Muscle of leg (tissue), 16 donors: ENCODE results near the gene INSYN2B. TPM values are rescaled to one million over a fixed set of nuclear protein-coding genes. Genes with fewer than 3 reads are reported as not detected.

Experiments
- DNase-seq: peaks from one replicate; pipeline ENCODE4 v3.0.0; 2013
- H3K27ac ChIP-seq: one replicate; pipeline ENCODE4 v1.5.1; 2013; ENCODE audit warnings: mild to moderate bottlenecking, low read length, control low read depth
- H3K27me3 ChIP-seq: one replicate; pipeline ENCODE4 v1.6.1; 2013; ENCODE audit warnings: low read length; ENCODE audit not compliant: control insufficient read depth, insufficient read depth
- H3K36me3 ChIP-seq: one replicate; pipeline ENCODE4 v1.6.1; 2013; ENCODE audit warnings: low read length; ENCODE audit not compliant: control insufficient read depth, insufficient read depth
- H3K4me1 ChIP-seq: one replicate; pipeline ENCODE4 v1.6.1; 2013; ENCODE audit warnings: low read length; ENCODE audit not compliant: control insufficient read depth, insufficient read depth
- H3K4me3 ChIP-seq: one replicate; pipeline ENCODE4 v1.5.1; 2013; ENCODE audit warnings: low read length, control low read depth
- H3K9me3 ChIP-seq: replicated peaks from 2 replicates; pipeline ENCODE4 v1.6.1; 2013; ENCODE audit warnings: low read depth, low read length; ENCODE audit not compliant: control insufficient read depth
- WGBS: methylation state at CpG from one replicate; pipeline ENCODE4 v1.1.5; 2013; ENCODE audit warnings: missing lambda C conversion rate; ENCODE audit not compliant: insufficient coverage; 5-methylcytosine and 5-hydroxymethylcytosine counted together
- long read RNA-seq, 11 donors: transcript quantifications; one replicate each; lab custom pipeline, GENCODE V29; 2026
- polyA plus RNA-seq, 8 donors: library from polyadenylated mRNA; unstranded; fragments of 120-200 nt; gene quantifications; one replicate each; pipeline versions ENCODE4 v1.2.1 to v1.2.3, GENCODE V29; 2013; ENCODE audit warnings: inconsistent platforms in 1 of 8, low replicate concordance in 1 of 8; ENCODE audit not compliant: insufficient read length in 8 of 8, insufficient read depth in 1 of 8
- total RNA-seq: library from RNA; stranded (reverse); fragments of 120-200 nt; gene quantifications from one replicate; pipeline ENCODE4 v1.2.4, GENCODE V29; 2013

INSYN2B gene
- total RNA-seq (0.04 TPM), polyA plus RNA-seq (under 1 TPM; 0.17 to 0.46 (median 0.29) TPM)
- long read RNA-seq, donor 1, result 0 reads
- long read RNA-seq, donor 2, result 0 reads
- long read RNA-seq, donor 3, result 0 reads
- long read RNA-seq, donor 4, result 0 reads
- long read RNA-seq, donor 5, result 0 reads
- long read RNA-seq, donor 6, result 0 reads
- long read RNA-seq, donor 7, result 0 reads
- long read RNA-seq, donor 8, result 0 reads
- long read RNA-seq, donor 9, result 0 reads
- long read RNA-seq, donor 10, result 0 reads
- long read RNA-seq, donor 11, result 0 reads

DNA sequence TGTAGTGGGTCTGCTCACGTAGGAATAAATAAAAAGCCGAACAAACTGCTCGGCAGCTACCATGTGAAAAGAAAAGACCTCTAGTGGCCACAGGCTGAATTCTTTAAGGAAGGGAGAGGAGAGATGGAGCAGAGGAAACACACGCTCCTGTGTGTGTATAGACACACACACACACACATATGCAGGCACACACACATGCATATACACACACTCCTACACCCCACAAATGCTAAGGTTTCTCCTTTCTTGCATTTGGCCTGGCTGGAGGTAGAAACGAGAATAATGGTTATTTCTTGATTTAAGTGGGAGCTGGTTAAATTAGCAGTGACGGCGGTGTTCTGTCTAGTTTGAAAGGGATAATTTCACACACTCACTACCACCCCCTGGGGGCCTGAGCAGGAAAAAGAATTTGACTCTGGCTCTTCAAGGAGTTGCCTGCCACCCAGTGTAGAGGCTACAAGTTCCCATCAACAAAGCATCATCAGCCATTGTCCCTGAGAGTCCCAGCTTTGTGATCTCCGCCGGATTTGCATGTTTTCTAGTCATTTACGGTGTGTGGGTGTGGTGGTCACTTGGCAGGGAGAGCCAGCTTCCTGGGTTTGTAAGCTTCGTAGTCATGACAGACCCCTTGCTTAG, at the start of gene INSYN2B:
Gene INSYN2B, minus strand, starts transcription at position 78 of the 636 bp plus-strand sequence. CDS start 96,597 bp downstream, outside the sequence.
- DNase-seq, result peak; percentile 89
- 50% methylated on average over 2 of the region's 11 CpGs for WGBS
- Histone ChIP-seq H3K4me3 (peak within 1 kb of the TSS; percentile 3), H3K4me1 (peaks cover 3% of the 10 kb centered on the region), H3K36me3 (no peaks in the 10 kb centered on the region), H3K27ac (no peak within 1 kb of the TSS), H3K27me3 (peaks cover 7% of the 10 kb centered on the region), H3K9me3 (no peaks in the 10 kb centered on the region)

DNA sequence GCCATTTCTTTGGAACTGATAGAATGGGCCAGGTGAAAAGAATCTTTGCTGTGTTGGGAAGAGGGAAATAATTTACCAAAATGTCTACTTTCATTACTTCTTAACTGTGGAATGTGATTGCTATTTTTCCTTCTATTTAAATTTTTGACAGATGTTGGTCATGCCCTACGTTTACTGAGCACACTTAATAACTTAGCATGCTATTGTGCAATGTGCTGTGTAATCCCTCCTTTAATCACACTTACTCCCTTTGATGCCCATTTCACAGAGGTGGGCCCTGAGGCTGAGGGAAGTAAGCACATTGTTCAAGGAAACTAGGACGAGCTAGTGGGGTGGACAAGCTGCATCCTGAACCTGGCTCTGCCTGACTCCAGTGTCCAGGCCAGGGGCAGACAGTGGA, 47.8 kb upstream of the INSYN2B start:
- Histone ChIP-seq H3K27ac (no peak overlapping the region), H3K4me1 (no peaks in the 10 kb centered on the region), H3K9me3 (no peaks in the 10 kb centered on the region), H3K4me3 (no peak overlapping the region), H3K27me3 (no peaks in the 10 kb centered on the region), H3K36me3 (no peaks in the 10 kb centered on the region)
- DNase-seq, result no peak
- 100% methylated on average over 1 of the region's 2 CpGs for WGBS

DNA sequence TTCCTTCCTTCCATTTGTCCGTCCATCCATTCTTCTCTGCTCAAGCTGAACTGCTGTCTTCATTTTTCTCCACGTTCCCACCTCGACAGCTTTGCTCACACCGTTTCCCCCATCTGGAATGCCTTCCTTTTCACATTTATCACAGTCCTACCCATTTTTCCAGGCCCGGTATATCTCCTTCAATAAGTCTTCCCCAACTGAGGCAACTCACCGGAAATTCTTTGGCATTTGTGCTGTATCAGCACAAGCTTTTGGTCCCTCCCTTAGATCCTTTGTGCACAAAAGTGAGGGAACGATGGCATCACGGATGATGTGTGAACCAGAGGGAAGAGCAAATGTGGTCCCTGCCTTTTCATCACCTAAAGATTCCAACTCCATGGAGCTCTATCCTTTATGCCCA, 45.6 kb upstream of the INSYN2B start:
- no peaks in the 10 kb centered on the region for H3K27me3 ChIP-seq
- WGBS, result 83% methylated on average over 8 of the region's 8 CpGs
- no peaks in the 10 kb centered on the region for H3K4me1 ChIP-seq
- H3K36me3 ChIP-seq, result no peaks in the 10 kb centered on the region
- H3K4me3 ChIP-seq, result no peak overlapping the region
- no peak overlapping the region for H3K27ac ChIP-seq
- H3K9me3 ChIP-seq, result no peaks in the 10 kb centered on the region
- DNase-seq, result no peak

DNA sequence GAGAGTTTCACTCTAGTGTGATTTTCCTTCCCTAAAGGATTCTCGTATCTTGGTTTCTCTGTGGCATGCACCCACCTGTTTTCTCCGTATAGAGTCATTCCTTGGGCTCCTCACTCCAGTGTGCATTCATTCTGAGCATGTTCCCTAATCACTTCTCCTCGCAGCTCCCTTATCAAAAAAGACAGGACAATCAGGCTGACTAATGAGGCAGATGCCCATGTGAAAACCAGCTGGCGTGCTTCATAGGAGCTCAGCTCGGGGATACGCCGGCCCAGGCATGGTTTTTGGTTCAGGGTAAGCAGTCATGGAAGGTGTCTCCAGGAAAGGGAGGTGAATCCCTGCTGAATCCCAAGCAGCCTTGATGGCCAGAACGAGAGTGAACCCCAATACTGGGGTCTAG, 41.2 kb upstream of the INSYN2B start:
- H3K9me3 ChIP-seq, result no peaks in the 10 kb centered on the region
- H3K27ac ChIP-seq, result no peak overlapping the region
- no peaks in the 10 kb centered on the region for H3K4me1 ChIP-seq
- H3K4me3 ChIP-seq, result no peak overlapping the region
- 73% methylated on average over 7 of the region's 8 CpGs for WGBS
- H3K36me3 ChIP-seq, result no peaks in the 10 kb centered on the region
- H3K27me3 ChIP-seq, result peaks cover 3% of the 10 kb centered on the region
- DNase-seq, result no peak

DNA sequence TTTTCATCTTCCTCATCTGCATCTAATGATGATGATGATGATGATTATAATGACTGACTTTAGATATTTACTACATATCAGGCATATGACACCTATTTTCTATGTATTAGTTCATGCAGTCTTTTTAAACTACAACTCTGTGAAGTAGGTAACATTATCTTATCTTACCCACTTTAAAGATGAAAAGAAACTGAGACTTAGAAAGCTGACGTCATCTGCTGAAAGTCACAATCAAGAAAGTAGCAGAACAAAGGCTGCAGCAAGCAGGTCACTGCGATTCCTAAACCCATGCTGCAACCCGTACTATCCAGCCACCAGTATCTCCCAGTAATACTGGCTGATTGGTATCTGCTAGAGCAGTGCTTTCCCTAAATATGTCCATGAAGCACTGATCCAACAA, 40.1 kb upstream of the INSYN2B start:
- Histone ChIP-seq H3K27me3 (peaks cover 3% of the 10 kb centered on the region), H3K4me3 (no peak overlapping the region), H3K9me3 (no peaks in the 10 kb centered on the region), H3K36me3 (no peaks in the 10 kb centered on the region), H3K27ac (no peak overlapping the region), H3K4me1 (no peaks in the 10 kb centered on the region)
- no CpG with 5 or more reads among the region's 3 CpGs for WGBS
- DNase-seq, result no peak

DNA sequence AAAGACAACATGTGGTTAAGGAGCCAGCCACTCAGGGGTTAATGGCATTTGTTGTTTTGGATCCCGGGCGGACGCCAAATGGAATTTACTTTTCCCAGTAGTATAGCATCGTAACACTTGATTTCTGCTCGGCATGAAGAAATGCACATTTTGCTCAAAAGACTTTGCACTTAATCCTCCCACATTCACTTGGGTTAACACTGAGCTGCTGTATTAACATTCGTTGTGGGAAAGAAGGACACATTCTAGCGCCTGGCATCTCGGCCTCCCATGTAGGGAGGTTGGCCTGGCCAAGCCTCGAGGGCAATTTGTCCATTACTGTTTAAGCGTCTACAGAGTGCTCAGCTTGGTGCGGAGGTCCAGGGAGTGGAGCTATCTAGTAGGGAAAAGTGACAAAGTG, 32.3 kb upstream of the INSYN2B start:
- no peaks in the 10 kb centered on the region for H3K9me3 ChIP-seq
- peaks cover 2% of the 10 kb centered on the region for H3K4me1 ChIP-seq
- peaks cover 5% of the 10 kb centered on the region for H3K27me3 ChIP-seq
- H3K27ac ChIP-seq, result no peak overlapping the region
- DNase-seq, result no peak
- WGBS, result 32% methylated on average over 9 of the region's 11 CpGs
- H3K4me3 ChIP-seq, result no peak overlapping the region
- no peaks in the 10 kb centered on the region for H3K36me3 ChIP-seq

DNA sequence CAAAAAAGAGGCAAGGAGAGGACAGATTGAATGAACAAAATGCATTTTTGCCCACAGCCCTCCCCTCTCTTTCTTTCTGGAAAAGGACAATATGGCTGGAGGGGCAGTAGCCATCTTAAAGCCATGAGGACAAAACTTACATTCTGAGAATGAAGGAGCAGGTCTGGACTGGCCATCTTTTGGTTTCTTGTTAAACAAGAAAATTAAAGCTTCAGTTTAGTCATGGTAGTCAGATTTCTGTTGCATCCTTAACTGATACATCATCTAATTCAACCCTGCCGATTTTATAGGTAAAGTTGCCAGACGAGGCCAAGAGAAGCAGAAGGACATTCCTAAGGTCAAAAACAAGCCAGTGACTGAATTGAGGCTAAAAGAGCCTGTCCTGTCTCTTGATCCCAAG, 31.5 kb upstream of the INSYN2B start:
- no peak overlapping the region for H3K27ac ChIP-seq
- peaks cover 2% of the 10 kb centered on the region for H3K4me1 ChIP-seq
- H3K4me3 ChIP-seq, result no peak overlapping the region
- H3K27me3 ChIP-seq, result peaks cover 5% of the 10 kb centered on the region
- H3K36me3 ChIP-seq, result no peaks in the 10 kb centered on the region
- WGBS, result 86% methylated on average over 1 of the region's 2 CpGs
- no peak for DNase-seq
- no peaks in the 10 kb centered on the region for H3K9me3 ChIP-seq

DNA sequence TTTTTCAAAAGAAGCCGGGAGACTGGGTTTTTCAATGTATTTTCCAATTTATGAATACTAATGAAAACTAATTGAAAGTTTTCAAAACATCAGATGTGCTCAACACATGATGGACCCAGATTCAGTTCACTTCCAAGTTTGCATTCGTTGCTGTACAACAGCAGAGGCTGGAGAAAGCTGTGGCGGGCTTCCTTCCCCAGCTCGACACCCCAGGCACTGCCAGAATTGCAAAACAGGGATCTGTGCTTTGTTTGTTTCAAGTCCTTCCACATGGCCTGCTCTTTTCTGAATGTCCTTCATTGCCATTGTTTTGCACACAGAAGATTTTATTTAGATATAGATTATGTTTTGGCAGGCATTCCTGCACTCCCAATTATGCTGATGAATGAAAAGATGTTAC, 30.3 kb upstream of the INSYN2B start:
- DNase-seq, result peak; percentile 12
- no peak overlapping the region for H3K4me3 ChIP-seq
- no peaks in the 10 kb centered on the region for H3K9me3 ChIP-seq
- peaks cover 5% of the 10 kb centered on the region for H3K27me3 ChIP-seq
- 43% methylated on average over 2 of the region's 4 CpGs for WGBS
- H3K4me1 ChIP-seq, result peaks cover 2% of the 10 kb centered on the region
- H3K36me3 ChIP-seq, result no peaks in the 10 kb centered on the region
- no peak overlapping the region for H3K27ac ChIP-seq

DNA sequence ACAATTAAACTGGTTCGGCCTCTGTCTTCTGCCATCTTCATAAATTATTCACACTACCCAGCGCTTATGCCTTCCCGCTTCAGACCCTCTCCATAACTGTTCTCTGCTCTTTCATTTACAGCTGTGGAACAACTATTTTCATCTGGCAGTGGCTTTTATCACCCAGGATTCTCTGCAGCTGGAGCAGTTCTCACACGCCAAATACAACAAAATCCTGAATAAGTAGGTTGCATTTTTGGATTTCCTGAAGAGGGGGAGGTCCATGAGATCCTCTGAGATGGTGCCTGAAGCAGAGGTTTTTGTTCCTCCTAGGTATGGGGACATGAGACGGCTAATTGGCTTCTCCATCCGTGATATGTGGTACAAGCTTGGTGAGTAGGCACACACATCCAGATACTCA, 28.1 kb upstream of the INSYN2B start:
- Histone ChIP-seq H3K4me3 (no peak overlapping the region), H3K9me3 (no peaks in the 10 kb centered on the region), H3K27me3 (no peaks in the 10 kb centered on the region), H3K36me3 (no peaks in the 10 kb centered on the region), H3K27ac (no peak overlapping the region), H3K4me1 (peaks cover 2% of the 10 kb centered on the region)
- 33% methylated on average over 2 of the region's 6 CpGs for WGBS
- peak; percentile 48 for DNase-seq

DNA sequence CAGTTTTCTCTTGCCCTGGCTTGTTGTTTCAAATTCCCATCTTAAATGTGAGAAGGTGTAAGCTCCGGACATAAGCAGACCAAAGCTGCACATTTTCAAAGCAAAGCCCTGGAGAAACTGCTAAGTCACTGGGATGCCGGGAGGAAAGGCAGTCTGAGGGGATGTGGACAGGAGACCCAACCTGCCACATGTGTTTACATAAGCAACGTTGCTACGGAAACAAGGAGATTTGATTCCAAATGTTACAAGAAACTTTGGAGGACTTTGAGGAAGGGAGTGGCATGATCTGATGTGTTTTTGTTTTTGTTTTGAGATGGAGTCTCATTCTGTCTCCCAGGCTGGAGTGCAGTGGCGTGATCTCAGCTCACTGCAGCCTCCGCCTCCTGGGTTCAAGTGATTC, 25.7 kb upstream of the INSYN2B start:
- 37% methylated on average over 4 of the region's 6 CpGs for WGBS
- H3K27ac ChIP-seq, result no peak overlapping the region
- H3K4me3 ChIP-seq, result no peak overlapping the region
- H3K27me3 ChIP-seq, result no peaks in the 10 kb centered on the region
- H3K9me3 ChIP-seq, result no peaks in the 10 kb centered on the region
- peak; percentile 51 for DNase-seq
- peaks cover 2% of the 10 kb centered on the region for H3K4me1 ChIP-seq
- no peaks in the 10 kb centered on the region for H3K36me3 ChIP-seq
